Uterus (tissue), 4 donors: ENCODE measurements around the gene KRTAP20-4. TPM values are rescaled to one million over a fixed set of nuclear protein-coding genes. Genes with fewer than 3 reads are reported as not detected.

ENCODE experiments used
- DNase-seq, 2 donors: peaks; one replicate each; pipeline ENCODE4 v3.0.0-alpha.2; 2019 to 2020
- H3K27ac ChIP-seq, 2 donors: fragments of 200-600 bp; sonication (generic); 1 replicate in 1 of 2; 2 replicates in 1 of 2; pipeline ENCODE4 v1.5.1; 2016 to 2018
- H3K27me3 ChIP-seq, 2 donors: fragments of 200-600 bp; sonication (generic); one replicate each; pipeline ENCODE4 v1.5.1; 2018 to 2019; ENCODE audit warnings: control low read depth in 1 of 2
- H3K36me3 ChIP-seq, 2 donors: fragments of 200-600 bp; sonication (generic); one replicate each; pipeline ENCODE4 v1.5.1; 2019; ENCODE audit warnings: control low read depth in 1 of 2
- H3K4me1 ChIP-seq, 2 donors: fragments of 200-600 bp; sonication (generic); one replicate each; pipeline ENCODE4 v1.5.1; 2018 to 2019; ENCODE audit warnings: control low read depth in 1 of 2
- H3K4me3 ChIP-seq, 2 donors: fragments of 200-600 bp; sonication (generic); 1 replicate in 1 of 2; 2 replicates in 1 of 2; pipeline ENCODE4 v1.5.1; 2018 to 2019; ENCODE audit warnings: mild to moderate bottlenecking in 1 of 2
- H3K9me3 ChIP-seq, 2 donors: fragments of 200-600 bp; sonication (generic); one replicate each; pipeline ENCODE4 v1.5.1; 2019; ENCODE audit warnings: control low read depth in 1 of 2
- CTCF ChIP-seq, 4 experiments: fragments of 200-600 bp in 2 of 4; fragments of 450-650 bp in 2 of 4; sonication (generic) in 2 of 4; IDR thresholded peaks; one replicate each; pipeline ENCODE4 v1.5.1; 2016 to 2019; ENCODE audit warnings: antibody characterized with exemption in 4 of 4, mild to moderate bottlenecking in 2 of 4, moderate library complexity in 1 of 4
- POLR2A ChIP-seq, 2 donors: fragments of 450-650 bp; IDR thresholded peaks; one replicate each; pipeline ENCODE4 v1.6.1; 2016; ENCODE audit warnings: antibody characterized with exemption in 2 of 2, mild to moderate bottlenecking in 1 of 2, moderate library complexity in 1 of 2
- intact Hi-C: fragments of 100-400 bp; cut with DNase I; formaldehyde crosslinking; loops from one replicate; pipeline ENCODE4 v1.15.1; 2023; ENCODE audit warnings: low total_unique reads
- total RNA-seq, 4 donors: library from RNA; depleted of rRNA in 3 of 4; stranded (reverse); fragments of >200 nt in 3 of 4; gene quantifications; one replicate each; pipeline versions ENCODE4 v1.1.0 to v1.2.4, GENCODE V29; 2014 to 2023
- donor health status: DM: yes; HTN: yes; CAD: no.

KRTAP20-4 gene
- total RNA-seq: not detected

- Histone ChIP-seq H3K9me3 (no peaks in the 10 kb centered on the region), H3K4me3 (no peak within 1 kb of the TSS), H3K36me3 (no peaks in the 10 kb centered on the region), H3K27me3 (no peaks in the 10 kb centered on the region), H3K27ac (no peak within 1 kb of the TSS), H3K4me1 (no peaks in the 10 kb centered on the region)
- no peak for DNase-seq
- no peak for TF ChIP-seq CTCF (IDR thresholded peaks at IDR 0.05)
- no peak for TF ChIP-seq POLR2A (IDR thresholded peaks at IDR 0.05)
- intact Hi-C loops: no loop called here
Observed at GRCh38 chr21:30620522-30620921, at the start of gene KRTAP20-4. Gene KRTAP20-4, plus strand, starts transcription at chr21:30620627.

DNA sequence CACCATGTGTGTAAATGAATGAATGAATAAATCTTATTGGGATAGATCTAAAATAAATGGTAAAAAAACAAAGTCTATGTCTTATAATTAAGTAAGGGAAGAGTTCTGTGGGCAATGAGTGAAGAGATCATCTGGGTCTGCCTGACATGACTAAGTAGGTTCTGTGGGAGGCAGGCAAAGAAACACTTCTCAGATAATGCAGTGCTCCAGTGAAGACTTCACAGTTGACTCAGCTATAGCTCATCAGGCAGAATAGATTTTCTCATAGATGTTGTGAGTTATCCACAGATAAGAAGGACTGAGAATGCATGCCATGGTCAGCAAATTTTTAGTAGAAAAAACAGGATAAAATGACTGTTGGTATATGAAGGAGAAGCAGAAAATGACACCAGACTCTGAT is 42.7 kb upstream of the KRTAP20-4 start:
- Histone ChIP-seq H3K4me3 (no peak overlapping the region), H3K9me3 (no peaks in the 10 kb centered on the region), H3K27ac (no peak overlapping the region)

GRCh38 chr21:30579346-30579745 is 41.1 kb upstream of the KRTAP20-4 start:
- Histone ChIP-seq H3K27me3 (no peaks in the 10 kb centered on the region), H3K9me3 (no peaks in the 10 kb centered on the region), H3K27ac (no peak overlapping the region), H3K4me3 (no peak overlapping the region), H3K36me3 (no peaks in the 10 kb centered on the region), H3K4me1 (no peaks in the 10 kb centered on the region)
- DNase-seq: no peak
- intact Hi-C loops: no loop called here
- TF ChIP-seq POLR2A (IDR thresholded peaks at IDR 0.05) (no peak), CTCF (IDR thresholded peaks at IDR 0.05) (no peak)

More for the DNA sequence above, 42.7 kb upstream of the KRTAP20-4 start:
- Histone ChIP-seq H3K4me1 (no peaks in the 10 kb centered on the region), H3K36me3 (no peaks in the 10 kb centered on the region), H3K27me3 (no peaks in the 10 kb centered on the region)
- intact Hi-C loops: no loop called here
- TF ChIP-seq CTCF (IDR thresholded peaks at IDR 0.05) (no peak), POLR2A (IDR thresholded peaks at IDR 0.05) (no peak)
- no peak for DNase-seq

DNA sequence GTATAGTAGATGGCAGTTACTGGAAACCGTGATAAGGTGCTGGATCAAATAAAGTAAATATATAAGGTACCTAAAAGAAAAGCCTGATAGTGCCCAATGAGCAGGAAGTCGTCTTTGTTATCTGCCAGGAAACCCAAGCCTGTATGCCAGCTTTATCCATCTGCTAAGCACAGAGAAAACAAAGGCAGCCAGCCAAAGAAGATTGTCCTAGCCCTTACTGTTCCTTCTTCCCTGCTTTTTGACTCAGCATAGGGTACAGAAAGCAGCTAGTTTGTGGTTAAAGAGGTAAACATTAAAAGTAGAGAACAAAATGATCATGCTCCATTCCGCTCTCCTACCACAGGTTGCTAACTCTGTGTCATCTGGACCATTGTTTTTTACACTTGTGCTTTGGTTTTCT is 40.3 kb upstream of the KRTAP20-4 start:
- no peak for DNase-seq
- no peaks in the 10 kb centered on the region for H3K36me3 ChIP-seq
- H3K9me3 ChIP-seq: no peaks in the 10 kb centered on the region
- TF ChIP-seq POLR2A (IDR thresholded peaks at IDR 0.05) (no peak), CTCF (IDR thresholded peaks at IDR 0.05) (no peak)
- no peak overlapping the region for H3K4me3 ChIP-seq
- H3K27ac ChIP-seq: no peak overlapping the region
- H3K27me3 ChIP-seq: no peaks in the 10 kb centered on the region
- H3K4me1 ChIP-seq: no peaks in the 10 kb centered on the region
- intact Hi-C loops: no loop called here

- intact Hi-C loops: no loop called here
- DNase-seq: no peak
- H3K36me3 ChIP-seq: no peaks in the 10 kb centered on the region
- H3K4me3 ChIP-seq: no peak overlapping the region
- H3K27ac ChIP-seq: no peak overlapping the region
- TF ChIP-seq POLR2A (IDR thresholded peaks at IDR 0.05) (no peak), CTCF (IDR thresholded peaks at IDR 0.05) (no peak)
- no peaks in the 10 kb centered on the region for H3K4me1 ChIP-seq
- H3K9me3 ChIP-seq: no peaks in the 10 kb centered on the region
- H3K27me3 ChIP-seq: no peaks in the 10 kb centered on the region
Observed at GRCh38 chr21:30582870-30583269, 37.6 kb upstream of the KRTAP20-4 start.
